ENCODE results near the gene ZFPM1. TPM values are rescaled to one million over a fixed set of nuclear protein-coding genes. Genes with fewer than 3 reads are reported as not detected.

Gene ZFPM1
- total RNA-seq, 1 donor from 2014 or later = 0.79 TPM

DNA sequence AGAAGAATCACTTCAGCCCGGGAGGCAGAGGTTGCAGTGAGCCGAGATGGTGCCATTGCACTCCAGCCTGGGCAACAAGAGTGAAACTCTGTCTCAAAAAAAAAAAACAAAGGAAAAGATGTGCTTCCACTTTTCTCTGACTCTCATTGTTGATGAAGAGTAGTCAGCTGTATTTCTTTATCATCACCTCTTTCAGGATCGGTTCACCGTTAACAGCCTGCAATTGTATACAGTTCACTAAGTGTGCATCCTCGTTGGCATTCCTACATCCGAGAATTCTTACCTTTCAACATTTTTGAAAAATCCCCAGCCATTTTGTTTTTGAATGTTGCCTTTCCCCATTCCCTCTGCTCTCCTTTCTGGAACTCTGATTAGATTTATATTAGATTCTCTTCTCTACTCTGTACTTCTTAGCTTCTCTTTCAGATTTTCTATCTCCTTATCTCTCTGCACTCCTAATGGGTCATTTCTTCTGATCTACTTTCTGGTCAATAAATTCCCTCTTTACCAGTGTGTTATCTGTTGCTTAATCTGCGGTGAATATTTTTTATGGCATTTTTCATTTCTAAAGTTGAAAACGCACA lies 90.2 kb downstream of the ZFPM1 start:
- H3K36me3 ChIP-seq (ENCODE audit: control insufficient read depth, insufficient read depth, low read length) = no peaks in the 10 kb centered on the region
- no peak for DNase-seq (ENCODE audit: low read depth)
- TF ChIP-seq, protein P1, sequence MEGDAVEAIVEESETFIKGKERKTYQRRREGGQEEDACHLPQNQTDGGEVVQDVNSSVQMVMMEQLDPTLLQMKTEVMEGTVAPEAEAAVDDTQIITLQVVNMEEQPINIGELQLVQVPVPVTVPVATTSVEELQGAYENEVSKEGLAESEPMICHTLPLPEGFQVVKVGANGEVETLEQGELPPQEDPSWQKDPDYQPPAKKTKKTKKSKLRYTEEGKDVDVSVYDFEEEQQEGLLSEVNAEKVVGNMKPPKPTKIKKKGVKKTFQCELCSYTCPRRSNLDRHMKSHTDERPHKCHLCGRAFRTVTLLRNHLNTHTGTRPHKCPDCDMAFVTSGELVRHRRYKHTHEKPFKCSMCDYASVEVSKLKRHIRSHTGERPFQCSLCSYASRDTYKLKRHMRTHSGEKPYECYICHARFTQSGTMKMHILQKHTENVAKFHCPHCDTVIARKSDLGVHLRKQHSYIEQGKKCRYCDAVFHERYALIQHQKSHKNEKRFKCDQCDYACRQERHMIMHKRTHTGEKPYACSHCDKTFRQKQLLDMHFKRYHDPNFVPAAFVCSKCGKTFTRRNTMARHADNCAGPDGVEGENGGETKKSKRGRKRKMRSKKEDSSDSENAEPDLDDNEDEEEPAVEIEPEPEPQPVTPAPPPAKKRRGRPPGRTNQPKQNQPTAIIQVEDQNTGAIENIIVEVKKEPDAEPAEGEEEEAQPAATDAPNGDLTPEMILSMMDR (IDR thresholded peaks at IDR 0.05; ENCODE audit: insufficient read depth, low read length, severe bottlenecking) = no peak
- no peak for FAIRE-seq
- no peak overlapping the region for H3K4me3 ChIP-seq (ENCODE audit: low read depth, low read length)
- peaks cover 8% of the 10 kb centered on the region for H3K27me3 ChIP-seq (ENCODE audit: control insufficient read depth, insufficient read depth, low read length)

DNA sequence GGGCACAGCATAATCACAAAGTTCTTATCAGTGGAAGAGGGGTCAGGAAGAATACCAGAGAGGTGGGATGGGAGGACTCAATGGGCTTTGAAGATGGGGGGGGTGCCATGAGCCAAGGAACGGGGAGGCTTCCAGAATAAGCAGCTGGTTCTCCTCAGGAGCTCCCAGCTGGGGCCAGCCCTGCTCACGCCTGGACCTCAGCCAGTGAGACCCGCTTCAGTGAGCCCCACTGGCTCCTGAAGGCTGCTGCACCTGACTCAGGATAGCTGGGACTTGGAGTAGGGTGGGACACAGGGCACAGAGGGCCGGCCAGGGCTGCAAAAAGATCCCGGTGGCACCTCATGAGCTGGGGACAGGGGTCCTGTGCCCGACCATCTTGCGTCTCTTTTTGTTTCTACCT lies 92.7 kb downstream of the ZFPM1 start:
- Histone ChIP-seq H3K27me3 (ENCODE audit: control insufficient read depth, insufficient read depth, low read length) (peaks cover 5% of the 10 kb centered on the region), H3K4me3 (ENCODE audit: low read depth, low read length) (no peak overlapping the region), H3K36me3 (ENCODE audit: control insufficient read depth, insufficient read depth, low read length) (no peaks in the 10 kb centered on the region)
- FAIRE-seq = no peak
- TF ChIP-seq, protein P1 (IDR thresholded peaks at IDR 0.05; ENCODE audit: insufficient read depth, low read length, severe bottlenecking) = no peak
- DNase-seq (ENCODE audit: low read depth) = no peak

DNA sequence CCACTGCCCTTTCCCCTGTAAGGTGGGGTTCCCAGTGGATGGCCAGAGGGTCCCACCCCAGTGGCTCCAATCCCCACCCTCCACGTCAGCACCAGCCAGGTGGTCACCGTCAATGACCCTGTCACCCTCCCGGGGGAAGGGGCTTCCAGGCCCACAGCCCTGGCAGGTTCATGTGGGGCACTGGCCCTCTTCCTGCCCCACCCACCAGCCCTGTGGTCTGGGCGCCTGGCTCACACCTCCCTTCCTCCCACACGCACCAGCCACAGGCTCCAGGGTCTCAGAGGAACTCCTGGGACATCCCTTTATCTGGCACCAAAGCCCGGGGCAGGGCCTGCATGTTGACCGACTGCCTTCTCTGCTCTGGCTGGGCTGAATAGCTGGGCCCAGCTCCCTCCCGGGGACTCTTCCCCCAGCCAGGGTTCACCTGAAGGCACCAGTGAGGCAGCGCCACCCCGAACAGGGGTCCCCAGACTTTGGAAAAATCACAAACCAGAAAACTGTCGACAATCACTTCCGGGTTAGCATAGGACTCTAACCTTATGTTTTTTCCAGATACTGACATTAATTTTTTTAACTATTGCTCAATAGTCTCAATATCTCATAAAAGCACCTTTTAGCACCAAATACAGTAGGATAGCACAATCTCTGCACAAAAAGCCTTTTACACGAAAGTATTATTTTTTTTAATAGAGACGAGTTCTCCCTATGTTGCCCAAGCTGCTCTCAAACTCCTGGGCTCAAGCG lies 95.2 kb downstream of the ZFPM1 start:
- Histone ChIP-seq H3K4me3 (ENCODE audit: low read depth, low read length) (no peak overlapping the region), H3K27me3 (ENCODE audit: control insufficient read depth, insufficient read depth, low read length) (peaks cover 5% of the 10 kb centered on the region), H3K36me3 (ENCODE audit: control insufficient read depth, insufficient read depth, low read length) (no peaks in the 10 kb centered on the region)
- FAIRE-seq = no peak
- TF ChIP-seq, protein P1 (IDR thresholded peaks at IDR 0.05; ENCODE audit: insufficient read depth, low read length, severe bottlenecking) = no peak
- no peak for DNase-seq (ENCODE audit: low read depth)

DNA sequence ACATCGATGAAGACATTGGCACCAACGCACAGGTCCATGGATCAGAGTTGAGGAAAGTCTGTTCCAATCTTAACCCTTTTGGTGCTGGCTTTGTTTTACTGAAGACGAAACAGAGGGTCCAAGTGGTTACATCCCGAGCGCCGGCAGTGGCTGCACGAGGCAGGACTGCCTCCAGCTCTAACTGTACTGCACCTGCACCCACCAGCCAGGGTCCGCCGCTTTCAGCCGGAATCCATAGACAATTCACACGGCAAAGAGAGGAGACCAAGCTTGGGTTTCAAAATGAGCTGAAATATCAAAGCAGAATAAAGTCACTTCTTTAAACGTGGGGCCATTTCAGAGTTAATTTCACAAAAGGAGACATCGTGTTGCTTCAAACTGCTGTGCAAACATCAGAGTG lies 95.9 kb downstream of the ZFPM1 start:
- H3K27me3 ChIP-seq (ENCODE audit: control insufficient read depth, insufficient read depth, low read length) = peaks cover 5% of the 10 kb centered on the region
- DNase-seq (ENCODE audit: low read depth) = no peak
- no peak for FAIRE-seq
- TF ChIP-seq, protein P1 (IDR thresholded peaks at IDR 0.05; ENCODE audit: insufficient read depth, low read length, severe bottlenecking) = no peak
- no peaks in the 10 kb centered on the region for H3K36me3 ChIP-seq (ENCODE audit: control insufficient read depth, insufficient read depth, low read length)
- no peak overlapping the region for H3K4me3 ChIP-seq (ENCODE audit: low read depth, low read length)

DNA sequence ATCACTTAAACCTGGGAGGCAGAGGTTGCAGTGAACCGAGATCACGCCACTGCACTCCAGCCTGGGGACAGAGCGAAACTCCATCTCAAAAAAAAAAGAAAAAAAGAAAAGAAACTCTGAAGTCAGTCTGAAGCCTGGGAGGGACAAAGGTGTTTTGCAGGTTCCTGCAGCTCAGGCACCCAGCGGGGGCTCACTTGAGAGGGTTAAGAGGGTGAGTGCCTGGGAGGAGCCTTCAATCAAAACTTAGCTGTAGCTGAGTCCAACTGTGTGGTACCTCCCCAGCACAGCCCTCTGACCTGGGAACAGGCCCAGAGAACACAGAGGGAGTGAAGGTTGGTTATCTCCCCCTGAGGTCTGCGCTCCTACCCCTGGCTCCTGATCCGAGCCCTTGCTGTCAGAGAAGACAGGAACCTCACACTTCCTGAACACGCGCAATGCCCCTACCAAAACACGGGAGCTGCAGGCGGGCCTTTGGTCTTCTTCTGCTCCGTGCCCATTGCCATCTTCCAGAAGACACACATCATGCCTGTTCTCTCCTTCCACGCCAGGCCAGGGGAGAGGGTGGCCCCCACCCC lies 96.7 kb downstream of the ZFPM1 start:
- TF ChIP-seq, protein P1 (IDR thresholded peaks at IDR 0.05; ENCODE audit: insufficient read depth, low read length, severe bottlenecking) = no peak
- no peak for DNase-seq (ENCODE audit: low read depth)
- no peak overlapping the region for H3K4me3 ChIP-seq (ENCODE audit: low read depth, low read length)
- no peaks in the 10 kb centered on the region for H3K36me3 ChIP-seq (ENCODE audit: control insufficient read depth, insufficient read depth, low read length)
- FAIRE-seq = no peak
- peaks cover 7% of the 10 kb centered on the region for H3K27me3 ChIP-seq (ENCODE audit: control insufficient read depth, insufficient read depth, low read length)

All from bronchial epithelial cell (primary cell).